HEK293 (cell line): ENCODE measurements around the gene CDK17.

ENCODE experiments used
- KLF1 ChIP-seq: fragments of 450-650 bp; formaldehyde crosslinking; IDR thresholded peaks from 2 replicates; pipeline ENCODE4 v1.5.1; 2016; ENCODE audit warnings: missing biosample characterization, missing genetic modification characterization
- KLF10 ChIP-seq: fragments of 450-650 bp; IDR thresholded peaks from 2 replicates; pipeline ENCODE4 v1.5.1; 2018; ENCODE audit warnings: missing biosample characterization, mild to moderate bottlenecking, missing genetic modification characterization
- KLF9 ChIP-seq: fragments of 450-650 bp; formaldehyde crosslinking; IDR thresholded peaks from 2 replicates; pipeline ENCODE4 v1.5.1; 2016; ENCODE audit warnings: missing biosample characterization, missing genetic modification characterization, low read depth
- YY1 ChIP-seq: fragments of 450-650 bp; formaldehyde crosslinking; IDR thresholded peaks from 2 replicates; pipeline ENCODE4 v1.5.1; 2018; ENCODE audit warnings: missing biosample characterization, missing genetic modification characterization
- ZNF10 ChIP-seq: fragments of 450-650 bp; formaldehyde crosslinking; IDR thresholded peaks from 2 replicates; pipeline ENCODE4 v1.5.1; 2017; ENCODE audit warnings: missing biosample characterization, missing genetic modification characterization
- ZNF223 ChIP-seq: fragments of 450-650 bp; formaldehyde crosslinking; IDR thresholded peaks from 2 replicates; pipeline ENCODE4 v1.5.1; 2016; ENCODE audit warnings: missing biosample characterization, missing genetic modification characterization
- ZNF311 ChIP-seq: fragments of 450-650 bp; formaldehyde crosslinking; IDR thresholded peaks from 2 replicates; pipeline ENCODE4 v1.5.1; 2017; ENCODE audit warnings: missing biosample characterization, missing genetic modification characterization, borderline replicate concordance
- ZNF707 ChIP-seq: fragments of 450-650 bp; formaldehyde crosslinking; IDR thresholded peaks from 2 replicates; pipeline ENCODE4 v1.5.1; 2016; ENCODE audit warnings: missing biosample characterization, missing genetic modification characterization
- TF ChIP-seq, protein P1 (sequence below): fragments of 450-650 bp; formaldehyde crosslinking; IDR thresholded peaks from 2 replicates; pipeline ENCODE4 v1.5.1; 2016; ENCODE audit warnings: missing biosample characterization, missing genetic modification characterization

DNA sequence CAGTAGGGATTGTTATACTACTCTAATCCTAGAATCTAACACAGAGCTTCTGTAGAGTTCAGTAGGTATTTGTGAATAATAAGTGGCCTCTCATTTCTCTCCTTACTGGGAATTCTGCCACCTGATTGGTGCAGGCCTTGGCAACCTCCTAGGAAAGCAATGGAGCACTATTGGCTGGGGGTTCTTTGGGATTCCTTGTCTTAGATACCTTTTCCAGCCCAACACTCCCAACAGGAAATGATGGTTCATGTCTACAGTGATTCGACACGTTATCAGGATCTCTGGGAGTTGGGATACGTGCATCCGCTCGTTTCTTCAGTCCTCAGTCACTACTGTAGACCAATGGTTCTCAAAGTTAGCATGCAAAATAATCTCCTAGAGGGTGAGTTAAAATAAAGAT is 138.7 kb downstream of the CDK17 start:
- TF ChIP-seq, protein P1, sequence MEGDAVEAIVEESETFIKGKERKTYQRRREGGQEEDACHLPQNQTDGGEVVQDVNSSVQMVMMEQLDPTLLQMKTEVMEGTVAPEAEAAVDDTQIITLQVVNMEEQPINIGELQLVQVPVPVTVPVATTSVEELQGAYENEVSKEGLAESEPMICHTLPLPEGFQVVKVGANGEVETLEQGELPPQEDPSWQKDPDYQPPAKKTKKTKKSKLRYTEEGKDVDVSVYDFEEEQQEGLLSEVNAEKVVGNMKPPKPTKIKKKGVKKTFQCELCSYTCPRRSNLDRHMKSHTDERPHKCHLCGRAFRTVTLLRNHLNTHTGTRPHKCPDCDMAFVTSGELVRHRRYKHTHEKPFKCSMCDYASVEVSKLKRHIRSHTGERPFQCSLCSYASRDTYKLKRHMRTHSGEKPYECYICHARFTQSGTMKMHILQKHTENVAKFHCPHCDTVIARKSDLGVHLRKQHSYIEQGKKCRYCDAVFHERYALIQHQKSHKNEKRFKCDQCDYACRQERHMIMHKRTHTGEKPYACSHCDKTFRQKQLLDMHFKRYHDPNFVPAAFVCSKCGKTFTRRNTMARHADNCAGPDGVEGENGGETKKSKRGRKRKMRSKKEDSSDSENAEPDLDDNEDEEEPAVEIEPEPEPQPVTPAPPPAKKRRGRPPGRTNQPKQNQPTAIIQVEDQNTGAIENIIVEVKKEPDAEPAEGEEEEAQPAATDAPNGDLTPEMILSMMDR (tag by site-specific recombination), result no peak
- no peak for TF ChIP-seq ZNF10 (tag by site-specific recombination)
- TF ChIP-seq ZNF223 (tag by site-specific recombination), result no peak
- TF ChIP-seq YY1 (tag by site-specific recombination), result no peak
- TF ChIP-seq KLF10 (tag by site-specific recombination), result no peak
- TF ChIP-seq ZNF311, result no peak
- no peak for TF ChIP-seq KLF9 (tag by site-specific recombination)
- no peak for TF ChIP-seq KLF1 (tag by site-specific recombination)
- no peak for TF ChIP-seq ZNF707
